HG03469 (cell line): Measurements from ENCODE around the gene MAGI1.

Source experiments
- ATAC-seq: cut with Tn5 transposase; IDR thresholded peaks from one replicate; pipeline ENCODE4 v1.9.1; 2021; ENCODE audit warnings: mild to moderate bottlenecking, moderate library complexity, moderate number of reproducible peaks; ENCODE audit not compliant: unreplicated experiment

Gene MAGI1

DNA sequence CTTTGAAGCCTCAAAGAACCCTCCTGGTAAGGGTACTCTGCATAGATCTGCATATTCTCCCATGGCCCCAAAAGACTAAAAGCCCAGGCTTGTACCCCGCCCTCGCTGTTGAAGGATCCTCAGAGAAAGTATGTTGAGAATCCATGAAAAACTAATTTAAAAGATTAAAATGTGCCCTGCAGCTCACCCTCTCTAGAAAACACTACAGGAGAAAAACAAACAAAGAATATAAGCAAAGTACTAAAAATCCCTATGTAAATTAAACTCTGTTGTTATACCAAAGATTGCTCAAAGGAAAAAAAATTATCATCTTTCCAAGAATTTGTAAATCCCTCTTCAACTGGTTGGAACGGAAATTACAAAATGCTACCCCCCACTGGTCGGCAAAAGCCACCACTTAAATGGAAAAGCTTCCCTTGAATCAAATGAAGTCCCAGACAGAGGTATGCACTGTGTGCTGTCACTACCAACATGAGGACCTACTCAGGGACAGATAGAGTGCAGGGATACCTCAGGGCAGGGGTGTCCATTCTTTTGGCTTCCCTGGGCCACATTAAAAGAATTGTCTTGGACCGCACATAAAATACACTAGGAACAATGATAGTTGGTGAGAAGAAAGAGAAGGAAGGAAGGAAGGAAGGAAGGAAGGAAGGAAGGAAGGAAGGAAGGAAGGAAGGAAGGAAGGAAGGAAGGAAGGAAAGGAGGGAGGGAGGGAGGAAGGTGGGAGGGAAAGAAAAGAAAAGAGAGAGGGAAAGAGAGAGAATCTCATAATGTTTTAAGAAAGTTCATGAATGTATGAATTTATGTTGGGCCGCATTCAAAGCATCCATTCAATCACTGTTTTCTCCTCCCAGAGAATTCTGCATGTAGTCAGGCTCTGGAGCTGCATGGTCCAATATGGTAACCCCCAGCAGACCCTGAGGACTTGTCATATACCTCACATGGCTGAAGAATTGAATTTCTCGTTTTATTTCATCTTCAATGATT is 88.1 kb downstream of the MAGI1 start:
- ATAC-seq = no peak

DNA sequence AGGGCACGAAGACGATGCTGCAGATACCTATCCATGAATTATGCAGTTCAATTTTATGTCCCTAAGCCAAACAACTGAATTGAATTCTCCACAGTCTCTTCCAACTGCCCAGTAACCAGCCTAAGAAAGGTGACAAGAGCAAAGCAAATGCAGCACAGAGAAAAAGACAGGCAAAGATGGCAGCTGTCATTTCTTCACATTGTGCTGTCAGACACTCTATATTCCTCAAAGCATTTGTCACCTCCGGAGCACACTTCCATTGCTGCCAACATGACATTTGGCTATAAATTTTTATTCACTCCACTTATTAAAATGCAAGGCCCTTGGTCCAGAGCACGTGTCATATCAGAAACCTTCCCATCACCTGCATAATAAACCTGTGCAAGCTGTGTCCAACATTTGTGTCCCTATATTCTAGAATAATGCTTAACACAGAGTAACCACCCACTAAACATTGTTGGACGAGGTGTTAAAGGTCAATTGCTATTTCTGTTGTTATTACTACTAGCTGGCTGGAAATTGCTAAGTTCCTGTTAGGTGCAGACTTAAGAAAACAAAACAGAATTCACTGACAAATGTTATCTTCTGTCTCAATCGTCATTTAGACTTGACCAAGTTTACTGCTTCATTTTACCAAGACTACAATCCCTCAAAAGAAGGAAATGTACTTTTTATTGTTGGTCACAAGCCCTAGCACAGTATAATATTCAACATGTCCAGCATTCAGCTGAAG is 89.7 kb downstream of the MAGI1 start:
- no peak for ATAC-seq

DNA sequence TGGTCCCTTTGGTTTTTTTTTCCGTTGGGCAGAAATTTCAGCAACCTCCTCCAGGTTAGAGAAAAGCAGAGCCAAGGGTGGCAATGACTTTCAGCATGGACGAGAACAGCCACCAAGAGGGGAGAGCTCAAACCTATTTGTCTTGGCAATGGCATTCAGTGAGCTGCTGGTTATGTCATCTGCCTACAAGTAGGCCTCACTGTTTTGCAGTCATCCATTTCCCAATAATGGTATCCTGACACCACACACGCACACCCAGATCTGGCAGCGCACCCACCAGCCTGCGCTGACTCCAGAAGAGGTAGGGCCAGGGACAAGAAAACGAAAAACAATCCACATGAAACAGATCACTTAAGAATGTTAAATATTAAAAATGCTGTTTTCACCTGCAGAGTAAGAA is 92.3 kb downstream of the MAGI1 start:
- ATAC-seq = no peak

DNA sequence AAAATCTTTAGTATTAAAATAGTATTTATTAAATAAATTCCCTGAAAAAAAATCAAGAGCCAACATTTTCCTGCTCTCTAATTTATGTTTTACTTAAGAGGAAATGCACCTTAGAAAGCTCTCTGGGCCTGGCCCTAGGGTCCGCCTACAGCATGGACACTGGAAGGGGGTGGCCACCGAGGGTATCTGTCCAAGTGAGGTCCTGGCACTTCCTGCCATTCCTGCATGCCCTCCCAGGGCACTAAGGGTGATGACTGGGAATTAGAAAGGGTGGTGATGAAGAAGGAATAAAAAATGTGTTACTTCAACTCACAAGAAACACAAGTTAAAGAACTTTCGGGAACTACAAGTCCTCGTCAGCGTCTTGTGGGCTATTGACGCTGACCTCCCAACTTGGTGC is 92.8 kb downstream of the MAGI1 start:
- no peak for ATAC-seq

DNA sequence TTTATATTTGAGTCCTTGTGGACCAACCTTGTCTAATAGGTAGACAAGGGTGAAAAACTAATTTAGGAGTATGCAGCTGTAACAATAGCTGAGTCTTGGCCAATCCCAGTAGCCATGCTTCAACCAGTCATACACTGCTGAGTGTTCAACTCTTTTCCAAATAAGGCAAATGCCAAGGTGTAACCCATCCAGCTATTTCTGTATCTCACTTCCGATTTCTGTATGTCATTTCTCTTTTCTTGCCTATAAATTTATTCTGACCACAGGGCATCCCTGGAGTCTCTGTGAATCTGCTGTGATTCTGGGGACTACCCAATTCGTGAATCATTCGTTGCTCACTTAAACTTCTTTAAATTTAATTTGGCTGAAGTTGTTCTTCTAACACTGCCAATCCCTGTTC is 93.2 kb downstream of the MAGI1 start:
- no peak for ATAC-seq

DNA sequence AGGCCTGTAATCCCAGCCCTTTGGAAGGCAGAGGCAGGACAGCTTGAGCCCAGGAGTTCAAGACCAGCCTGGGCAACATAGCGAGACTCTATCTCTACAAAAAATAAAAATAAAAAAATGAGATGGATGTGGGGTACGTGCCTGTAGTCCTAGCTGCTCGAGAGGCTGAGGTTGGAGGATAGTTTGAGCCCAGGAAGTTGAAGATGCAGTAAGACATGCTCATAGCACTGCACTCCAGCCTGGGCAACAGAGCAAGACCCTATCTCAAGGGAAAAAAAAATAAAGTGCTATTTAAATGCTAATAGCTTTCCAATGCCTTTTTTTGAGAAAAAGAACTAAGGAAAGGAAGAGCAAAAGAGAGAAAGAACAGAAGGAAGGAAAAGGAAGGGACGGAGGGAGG is 94.5 kb downstream of the MAGI1 start:
- no peak for ATAC-seq

DNA sequence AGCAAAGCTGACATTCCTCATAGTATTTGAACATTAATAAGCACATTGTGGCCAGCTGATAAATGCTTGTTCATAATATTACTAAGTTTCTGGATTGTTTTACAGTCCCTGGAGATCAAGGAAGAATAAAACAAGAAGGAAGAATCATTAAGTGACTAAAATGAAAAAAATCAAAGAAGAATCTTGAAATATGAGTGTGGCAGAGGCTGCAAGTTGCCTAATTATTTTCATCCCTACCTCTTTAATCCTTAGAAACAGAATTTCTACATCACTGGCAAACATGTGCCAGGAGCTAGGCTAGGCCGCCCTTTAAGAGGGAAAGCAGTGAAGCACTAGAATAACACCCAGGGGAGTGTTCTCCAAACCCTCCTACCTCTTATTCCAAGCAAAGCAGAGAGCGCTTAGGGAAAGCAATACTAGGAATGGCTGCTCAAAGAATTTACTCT is 98.9 kb downstream of the MAGI1 start:
- no peak for ATAC-seq

DNA sequence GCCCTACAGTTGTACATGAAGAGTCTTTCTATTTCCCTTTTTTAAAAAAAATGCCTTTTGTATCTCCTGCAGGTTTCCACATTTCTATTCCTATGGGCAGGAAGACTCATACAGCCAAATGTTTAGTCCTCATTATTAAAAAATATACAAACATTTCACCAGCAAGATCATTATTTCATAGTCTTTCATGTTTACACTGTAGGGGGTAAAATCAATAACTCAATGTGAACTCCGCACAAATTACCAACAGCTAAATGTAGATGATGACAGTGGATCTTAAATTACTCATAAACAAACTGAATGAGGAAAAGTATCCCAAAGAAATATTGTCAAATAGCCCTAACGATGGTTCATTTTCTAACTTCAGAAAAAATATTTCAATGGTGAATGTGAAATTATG is 99.5 kb downstream of the MAGI1 start:
- ATAC-seq = no peak

DNA sequence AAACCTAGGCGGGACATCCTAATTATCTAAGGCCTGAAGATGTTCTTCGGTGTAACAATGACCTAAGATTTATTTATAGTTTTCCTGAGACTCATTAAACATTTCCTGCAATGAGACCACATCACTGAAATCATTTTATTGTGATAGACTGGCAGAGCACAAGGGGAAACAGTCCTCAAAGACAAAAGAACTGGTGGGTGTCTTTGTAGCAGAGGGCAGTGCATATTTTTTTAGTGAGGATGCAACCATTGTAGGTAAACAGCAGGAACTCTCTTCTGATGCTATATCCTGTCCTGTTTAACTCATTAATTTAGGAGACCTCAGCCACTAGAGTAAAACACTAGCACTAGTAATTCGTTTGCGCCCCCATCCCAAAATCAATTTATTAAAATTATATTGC is 100.0 kb downstream of the MAGI1 start:
- ATAC-seq = no peak

DNA sequence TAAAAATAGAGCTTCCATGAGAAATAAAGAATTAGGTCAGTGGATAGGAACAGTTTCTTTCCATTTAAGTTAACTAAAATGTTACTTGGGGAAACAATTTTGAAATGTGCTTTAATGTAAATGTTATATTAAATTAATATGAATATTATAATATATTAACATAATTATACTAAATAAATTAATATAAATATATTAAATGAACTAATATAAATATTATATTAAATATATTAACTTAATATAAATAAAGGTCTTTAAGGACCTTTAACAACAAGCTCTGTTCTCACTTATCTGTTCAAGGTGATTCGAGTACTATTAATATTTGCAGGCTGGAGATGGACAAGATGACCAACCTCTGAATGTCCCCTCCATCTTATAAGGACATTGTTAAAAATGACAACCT is 100.6 kb downstream of the MAGI1 start:
- no peak for ATAC-seq

DNA sequence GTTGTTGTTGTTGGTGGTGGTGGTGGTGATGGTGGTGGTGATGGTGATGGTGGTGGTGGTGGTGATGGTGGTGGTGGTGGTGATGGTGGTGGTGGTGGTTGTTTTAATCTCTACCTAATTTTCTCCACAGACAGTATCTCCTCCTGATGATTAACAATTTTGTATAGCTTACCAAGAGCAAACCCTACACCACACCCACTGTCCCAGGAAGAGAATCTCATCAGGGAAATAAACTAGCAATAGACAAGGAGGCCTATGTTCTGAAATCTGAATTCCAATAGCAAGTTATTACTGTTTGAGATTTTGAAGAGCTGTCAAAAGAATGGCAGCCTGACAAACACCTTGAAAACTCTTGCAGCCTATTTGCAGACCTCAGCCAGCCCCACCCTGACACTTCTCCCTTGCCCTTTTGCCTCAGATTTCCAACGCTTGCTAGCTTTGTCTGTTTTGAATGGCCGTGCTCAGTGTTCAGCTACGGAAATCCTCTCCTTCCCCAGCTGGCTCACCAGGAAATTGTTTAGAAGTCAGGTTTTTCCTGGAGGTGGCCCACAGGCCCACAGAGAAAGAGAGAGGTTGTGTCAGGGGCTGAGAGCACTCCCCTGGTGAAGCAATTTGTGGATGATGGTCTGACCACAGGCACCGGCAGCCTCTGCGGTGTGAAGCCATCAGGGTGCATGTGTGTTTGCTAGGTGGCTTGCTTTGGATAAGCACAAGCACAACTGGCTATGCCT is 101.6 kb downstream of the MAGI1 start:
- ATAC-seq = no peak

DNA sequence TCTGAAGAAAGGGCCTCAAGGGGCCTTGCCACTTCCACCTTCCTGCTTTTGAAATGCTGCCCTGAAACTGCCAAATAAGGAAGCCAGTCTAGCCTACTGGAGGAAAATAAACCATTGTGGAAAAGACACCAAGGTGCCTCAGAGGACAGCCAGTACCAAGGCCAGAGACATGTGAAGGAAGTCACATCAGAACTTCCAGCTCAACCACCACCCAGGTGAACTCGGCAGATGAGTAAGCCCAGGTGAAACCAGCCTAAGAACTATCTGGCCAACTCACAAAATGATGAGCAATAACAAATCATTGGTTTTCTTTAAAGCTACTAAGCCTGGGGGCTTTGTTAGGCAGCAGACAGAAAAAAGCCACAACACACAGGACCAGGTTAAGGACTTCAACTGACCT is 103.0 kb downstream of the MAGI1 start:
- no peak for ATAC-seq

DNA sequence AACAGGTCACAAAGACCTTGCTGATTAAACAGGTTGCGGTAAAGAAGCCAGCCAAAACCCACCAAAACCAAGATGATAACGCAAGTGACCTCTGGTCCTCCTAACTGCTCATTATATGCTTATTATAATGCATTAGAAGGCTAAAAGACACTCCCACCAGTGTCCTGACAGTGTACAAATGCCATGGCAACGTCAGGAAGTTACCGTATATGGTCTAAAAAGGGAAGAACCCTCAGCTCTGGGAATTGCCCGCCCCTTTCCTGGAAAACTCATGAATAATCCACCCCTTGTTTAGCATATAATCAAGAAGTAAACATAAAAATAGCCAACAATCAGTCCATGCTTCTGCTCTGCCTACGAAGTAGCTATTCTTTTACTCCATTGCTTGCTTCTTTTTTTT is 108.1 kb downstream of the MAGI1 start:
- ATAC-seq = no peak

DNA sequence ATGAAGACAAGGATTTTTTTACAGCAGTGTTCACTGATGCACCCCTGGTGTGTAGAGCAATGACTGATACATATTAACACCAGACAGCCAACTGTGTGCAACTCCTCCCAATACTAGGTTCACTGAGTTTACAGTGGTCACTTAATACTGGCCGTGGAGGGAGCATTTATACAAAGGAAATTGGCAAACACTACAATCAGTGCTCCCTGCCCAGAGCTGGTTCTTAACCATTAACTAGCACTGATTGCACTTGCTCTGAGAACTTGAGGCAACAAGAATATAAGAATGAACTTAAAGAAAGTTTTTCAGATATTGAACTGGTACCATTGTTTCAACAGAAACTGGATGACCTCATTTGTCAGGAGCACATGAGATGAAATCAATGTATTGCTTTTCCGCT is 110.6 kb downstream of the MAGI1 start:
- ATAC-seq = no peak

DNA sequence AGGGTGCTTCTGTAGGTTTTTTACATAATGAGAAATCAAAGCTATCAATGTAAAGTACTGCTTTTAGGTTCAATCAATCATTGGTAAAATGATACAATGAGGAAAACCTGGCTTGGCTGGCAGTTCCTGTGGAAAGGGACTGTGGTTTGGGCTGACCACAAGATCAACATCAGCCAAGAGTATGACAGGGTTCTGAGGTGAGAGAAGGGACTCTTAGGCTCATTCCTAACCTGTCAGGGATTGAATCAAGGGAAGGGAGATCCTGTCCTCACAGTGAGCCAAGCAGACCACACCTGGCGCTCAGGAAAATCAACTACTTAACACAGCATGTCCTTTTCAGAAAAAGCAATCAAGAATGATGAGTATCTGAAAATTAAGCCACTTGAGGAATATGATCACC is 111.1 kb downstream of the MAGI1 start:
- no peak for ATAC-seq

DNA sequence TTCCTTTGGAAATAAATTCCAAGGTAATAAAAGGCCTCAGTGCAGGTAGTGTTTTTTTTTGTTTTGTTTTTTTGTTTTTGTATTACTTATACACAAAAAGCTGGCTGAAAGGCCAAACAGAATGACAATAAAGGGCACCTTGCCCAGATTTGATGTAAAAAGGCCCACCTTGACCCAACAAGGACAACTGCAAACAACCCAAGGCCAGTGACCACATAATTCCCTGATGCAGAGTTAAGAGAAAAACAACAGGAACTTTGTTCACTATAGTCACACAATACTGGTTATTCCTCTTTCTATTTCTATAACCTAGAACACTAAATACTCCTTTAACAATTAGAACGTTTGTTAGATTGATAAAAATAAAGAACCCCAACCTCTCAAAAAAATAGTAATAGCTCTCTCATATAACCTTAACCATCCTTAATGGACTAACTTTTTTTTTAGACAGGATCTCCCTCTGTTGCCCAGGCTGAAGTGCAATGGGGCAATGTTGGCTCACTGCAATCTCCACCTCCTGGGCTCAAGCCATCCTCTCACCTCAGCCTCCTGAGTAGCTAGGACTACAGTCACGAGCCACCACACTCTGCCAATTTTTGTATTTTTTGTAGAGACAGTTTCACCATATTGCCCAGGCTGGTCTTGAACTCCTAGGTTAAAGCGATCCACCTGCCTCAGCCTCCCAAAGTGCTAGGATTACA is 113.3 kb downstream of the MAGI1 start:
- no peak for ATAC-seq

DNA sequence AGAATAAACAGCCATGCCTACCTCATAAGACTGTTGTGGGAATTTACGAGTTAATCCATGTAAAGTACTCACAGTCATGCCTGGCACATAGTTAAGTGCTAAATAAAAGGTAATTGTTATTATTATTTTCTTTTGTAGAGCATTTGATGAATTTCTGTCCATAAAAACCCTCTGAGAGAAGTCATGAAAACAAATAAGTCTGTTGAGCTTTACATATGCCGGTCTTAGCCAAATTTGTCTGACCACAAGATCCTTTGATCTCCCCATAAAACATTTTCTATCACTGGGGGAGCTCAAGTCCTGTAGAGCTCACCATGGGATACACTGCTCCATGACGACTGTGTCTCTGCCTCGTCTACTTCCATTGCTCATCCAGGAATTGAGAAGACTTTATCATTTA is 114.0 kb downstream of the MAGI1 start:
- no peak for ATAC-seq

DNA sequence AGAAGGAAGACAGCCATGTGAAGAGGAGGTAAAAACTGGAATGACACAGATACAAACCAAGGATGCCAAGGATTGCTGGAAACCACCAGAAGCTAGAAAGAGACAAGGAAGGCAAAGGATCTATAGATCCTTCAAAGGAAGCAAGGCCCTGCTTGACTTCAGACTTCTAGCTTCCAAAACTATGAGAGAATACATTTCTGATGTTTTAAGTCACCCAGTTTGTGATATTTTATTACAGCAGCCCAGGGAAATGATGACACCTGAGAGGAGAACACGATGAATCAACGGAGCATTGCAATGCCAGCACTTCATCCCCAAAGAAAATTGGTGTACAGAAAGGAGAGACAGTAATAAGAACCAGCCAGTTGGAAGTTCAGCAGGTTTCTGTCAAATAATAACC is 116.3 kb downstream of the MAGI1 start:
- no peak for ATAC-seq

DNA sequence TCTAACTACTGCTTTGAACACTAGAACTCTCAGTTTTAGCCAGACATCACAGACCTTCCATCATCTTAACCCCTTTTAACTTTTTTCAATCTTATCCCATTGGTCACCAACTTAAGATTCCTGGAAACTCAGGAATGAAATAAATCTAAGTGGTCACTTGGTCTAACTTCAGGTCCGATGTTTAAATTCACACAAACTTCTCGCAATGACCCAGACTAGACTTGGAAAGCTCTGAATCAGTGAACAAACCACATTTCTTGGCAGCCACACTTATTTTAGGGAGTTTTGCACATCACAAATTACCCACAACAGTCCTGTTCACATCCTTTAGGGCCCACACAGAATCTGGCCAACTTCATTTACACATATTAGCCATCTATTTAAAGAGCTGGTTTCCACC is 118.9 kb downstream of the MAGI1 start:
- no peak for ATAC-seq

DNA sequence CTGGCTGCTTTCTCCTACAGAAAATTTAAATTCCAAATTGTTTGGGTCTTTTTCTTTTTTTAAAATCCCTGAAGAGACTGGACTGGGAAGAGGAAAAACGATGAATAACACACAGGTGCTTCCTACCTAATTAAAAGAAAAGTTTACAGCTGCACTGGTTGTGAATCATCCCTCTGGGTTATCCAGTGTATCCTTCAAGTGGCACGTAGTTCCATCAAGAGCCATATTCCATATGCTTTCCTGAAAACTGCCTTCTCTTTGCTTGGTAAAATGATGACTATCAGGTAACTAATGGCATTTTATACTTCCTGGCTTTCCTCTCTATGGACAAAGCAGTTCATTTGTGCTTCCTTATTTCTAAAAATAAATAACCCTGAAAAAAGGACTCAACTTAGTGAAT is 123.2 kb downstream of the MAGI1 start:
- no peak for ATAC-seq
